Endothelial cell (in vitro differentiated cells): ENCODE results near the gene DNER. TPM values are rescaled to one million over a fixed set of nuclear protein-coding genes. Genes with fewer than 3 reads are reported as not detected.

Experiments
- DNase-seq: peaks from one replicate; pipeline ENCODE4 v3.0.0; 2021; ENCODE audit warnings: low spot score
- H3K27ac Mint-ChIP-seq: one replicate; pipeline ENCODE4 v1.8.0; 2021; ENCODE audit warnings: mixed read lengths, inconsistent platforms; ENCODE audit not compliant: unreplicated experiment
- H3K27me3 Mint-ChIP-seq: one replicate; pipeline ENCODE4 v1.8.0; 2021; ENCODE audit warnings: mild to moderate bottlenecking, moderate library complexity, mixed read lengths, inconsistent platforms; ENCODE audit not compliant: unreplicated experiment
- H3K36me3 Mint-ChIP-seq: one replicate; pipeline ENCODE4 v1.8.0; 2021; ENCODE audit warnings: mild to moderate bottlenecking, low read depth, mixed read lengths, inconsistent platforms; ENCODE audit not compliant: unreplicated experiment
- H3K4me1 Mint-ChIP-seq: one replicate; pipeline ENCODE4 v1.8.0; 2021; ENCODE audit warnings: mild to moderate bottlenecking, mixed read lengths, inconsistent platforms; ENCODE audit not compliant: unreplicated experiment
- H3K4me3 Mint-ChIP-seq: one replicate; pipeline ENCODE4 v1.8.0; 2021; ENCODE audit warnings: mild to moderate bottlenecking, mixed read lengths, inconsistent platforms; ENCODE audit not compliant: unreplicated experiment
- H3K9me3 Mint-ChIP-seq: one replicate; pipeline ENCODE4 v1.8.0; 2021; ENCODE audit warnings: mixed read lengths, inconsistent platforms; ENCODE audit not compliant: unreplicated experiment
- total RNA-seq: library from RNA; stranded (reverse); fragmentation: NEBNext Ultra II Directional; extraction: Animal tissue kit (Norgen Biotek cat#: 25700); gene quantifications from one replicate; pipeline ENCODE4 v1.2.1, GENCODE V29; 2021; ENCODE audit not compliant: unreplicated experiment
- TF ChIP-seq, protein P1 (sequence below): fragments of 200-600 bp; sonication (generic); IDR thresholded peaks from one replicate; pipeline ENCODE4 v1.5.0; 2021; ENCODE audit warnings: antibody characterized with exemption; ENCODE audit not compliant: unreplicated experiment

DNER gene
- total RNA-seq, 1 donor from 2014 or later, result 0.15 TPM

DNA sequence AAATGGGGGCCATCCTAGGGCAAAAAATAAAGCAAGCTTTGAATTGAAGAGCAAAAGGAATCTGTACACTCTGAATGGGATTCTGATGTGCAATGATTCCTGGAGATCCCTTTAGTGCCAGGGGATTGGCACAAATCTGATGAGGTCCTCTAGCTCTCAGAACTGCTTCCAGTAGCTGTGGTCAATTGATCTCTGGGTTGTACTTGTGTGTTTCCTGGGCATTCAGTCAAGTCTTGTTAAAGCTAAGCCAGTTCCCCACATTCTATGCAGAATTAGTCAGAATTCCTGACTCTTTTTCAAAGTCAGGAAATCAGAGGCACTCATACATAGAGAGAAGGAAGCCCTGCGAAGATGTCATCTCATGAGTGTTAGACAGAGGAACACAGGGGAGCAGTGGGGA, 161.3 kb downstream of the DNER start:
- no peaks in the 10 kb centered on the region for H3K27me3 Mint-ChIP-seq
- peaks cover 14% of the 10 kb centered on the region for H3K4me1 Mint-ChIP-seq
- no peak overlapping the region for H3K4me3 Mint-ChIP-seq
- no peaks in the 10 kb centered on the region for H3K9me3 Mint-ChIP-seq
- TF ChIP-seq, protein P1, sequence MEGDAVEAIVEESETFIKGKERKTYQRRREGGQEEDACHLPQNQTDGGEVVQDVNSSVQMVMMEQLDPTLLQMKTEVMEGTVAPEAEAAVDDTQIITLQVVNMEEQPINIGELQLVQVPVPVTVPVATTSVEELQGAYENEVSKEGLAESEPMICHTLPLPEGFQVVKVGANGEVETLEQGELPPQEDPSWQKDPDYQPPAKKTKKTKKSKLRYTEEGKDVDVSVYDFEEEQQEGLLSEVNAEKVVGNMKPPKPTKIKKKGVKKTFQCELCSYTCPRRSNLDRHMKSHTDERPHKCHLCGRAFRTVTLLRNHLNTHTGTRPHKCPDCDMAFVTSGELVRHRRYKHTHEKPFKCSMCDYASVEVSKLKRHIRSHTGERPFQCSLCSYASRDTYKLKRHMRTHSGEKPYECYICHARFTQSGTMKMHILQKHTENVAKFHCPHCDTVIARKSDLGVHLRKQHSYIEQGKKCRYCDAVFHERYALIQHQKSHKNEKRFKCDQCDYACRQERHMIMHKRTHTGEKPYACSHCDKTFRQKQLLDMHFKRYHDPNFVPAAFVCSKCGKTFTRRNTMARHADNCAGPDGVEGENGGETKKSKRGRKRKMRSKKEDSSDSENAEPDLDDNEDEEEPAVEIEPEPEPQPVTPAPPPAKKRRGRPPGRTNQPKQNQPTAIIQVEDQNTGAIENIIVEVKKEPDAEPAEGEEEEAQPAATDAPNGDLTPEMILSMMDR, result no peak
- H3K36me3 Mint-ChIP-seq, result no peaks in the 10 kb centered on the region
- H3K27ac Mint-ChIP-seq, result no peak overlapping the region
- DNase-seq, result no peak

- H3K27me3 Mint-ChIP-seq, result no peaks in the 10 kb centered on the region
- H3K27ac Mint-ChIP-seq, result no peak overlapping the region
- no peaks in the 10 kb centered on the region for H3K9me3 Mint-ChIP-seq
- no peak overlapping the region for H3K4me3 Mint-ChIP-seq
- H3K36me3 Mint-ChIP-seq, result no peaks in the 10 kb centered on the region
- H3K4me1 Mint-ChIP-seq, result no peaks in the 10 kb centered on the region
- TF ChIP-seq, protein P1, result no peak
- DNase-seq, result no peak
Observed at GRCh38 chr2:229543176-229543873, 171.0 kb downstream of the DNER start.

- Mint-ChIP-seq H3K4me3 (no peak overlapping the region), H3K36me3 (no peaks in the 10 kb centered on the region), H3K27ac (no peak overlapping the region), H3K4me1 (no peaks in the 10 kb centered on the region), H3K27me3 (no peaks in the 10 kb centered on the region), H3K9me3 (no peaks in the 10 kb centered on the region)
- TF ChIP-seq, protein P1, result no peak
- no peak for DNase-seq
Observed at GRCh38 chr2:229539628-229540027, 174.7 kb downstream of the DNER start.

DNA sequence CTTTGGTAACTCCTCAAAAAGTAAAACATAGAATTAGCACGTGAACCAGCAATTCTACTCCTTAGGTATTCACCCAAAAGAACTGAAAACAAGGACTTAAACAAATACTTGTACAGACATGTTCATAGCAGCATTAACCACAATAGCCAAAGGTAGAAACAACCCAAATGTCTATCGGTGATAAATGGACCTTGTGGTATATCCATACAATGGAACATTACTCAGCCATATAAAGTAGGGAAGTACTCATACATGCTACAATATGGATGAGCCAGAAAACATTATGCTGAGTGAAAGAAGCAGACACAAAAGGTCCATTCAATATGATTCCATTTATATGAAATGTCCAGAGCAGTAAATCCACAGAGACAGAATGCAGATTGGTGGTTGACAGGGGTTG, 182.8 kb downstream of the DNER start:
- Mint-ChIP-seq H3K4me1 (no peaks in the 10 kb centered on the region), H3K9me3 (no peaks in the 10 kb centered on the region), H3K36me3 (no peaks in the 10 kb centered on the region), H3K27ac (no peak overlapping the region), H3K27me3 (peaks cover 1% of the 10 kb centered on the region), H3K4me3 (no peak overlapping the region)
- TF ChIP-seq, protein P1, result no peak
- DNase-seq, result no peak

GRCh38 chr2:229530434-229530833, 183.9 kb downstream of the DNER start:
- TF ChIP-seq, protein P1, result no peak
- no peak for DNase-seq
- Mint-ChIP-seq H3K27me3 (peaks cover 1% of the 10 kb centered on the region), H3K27ac (no peak overlapping the region), H3K9me3 (no peaks in the 10 kb centered on the region), H3K36me3 (no peaks in the 10 kb centered on the region), H3K4me1 (no peaks in the 10 kb centered on the region), H3K4me3 (no peak overlapping the region)
